ENCODE results near the gene CYLC1. TPM values are rescaled to one million over a fixed set of nuclear protein-coding genes. Genes with fewer than 3 reads are reported as not detected.

The CYLC1 gene
- not detected in 5 replicates for total RNA-seq (2022; extraction: Qiagen RNA extraction; ENCODE audit: low read depth)

GRCh38 chrX:83860846-83861245 is at the start of gene CYLC1:
CYLC1 (plus strand) TSS chrX:83861146; CDS start chrX:83861183, 37 bp downstream.

Data from A549 treated with DMSO at 1 μM for 4 hours (cell line).